Heart left ventricle (tissue), 16 donors: ENCODE data around the gene PTPRD. TPM values are rescaled to one million over a fixed set of nuclear protein-coding genes. Genes with fewer than 3 reads are reported as not detected.

Experiments used
- ATAC-seq, 4 donors: fragments of 200-7000 bp; cut with Tn5 transposase; one replicate each; pipeline ENCODE4 v1.9.1; 2020 to 2022; ENCODE audit warnings: moderate library complexity in 4 of 4, mild to moderate bottlenecking in 3 of 4, moderate number of reproducible peaks in 1 of 4
- DNase-seq, 5 donors: peaks; one replicate each; pipeline ENCODE4 v3.0.0-alpha.2; 2020
- H3K27ac ChIP-seq, 12 donors: fragments of 200-600 bp; sonication (generic) in 4 of 12; one replicate each; pipeline versions ENCODE4 v1.5.0 to v1.8.0; 2016 to 2022; ENCODE audit warnings: mild to moderate bottlenecking in 2 of 12
- H3K27me3 ChIP-seq, 9 donors: fragments of 200-600 bp; sonication (generic) in 2 of 9; one replicate each; pipeline versions ENCODE4 v1.5.1 to v1.8.0; 2016 to 2022; ENCODE audit warnings: mild to moderate bottlenecking in 3 of 9
- H3K36me3 ChIP-seq, 9 donors: fragments of 200-600 bp; sonication (generic) in 2 of 9; one replicate each; pipeline versions ENCODE4 v1.5.0 to v1.8.0; 2018 to 2022; ENCODE audit warnings: mild to moderate bottlenecking in 2 of 9
- H3K4me1 ChIP-seq, 12 donors: fragments of 200-600 bp; sonication (generic) in 4 of 12; one replicate each; pipeline versions ENCODE4 v1.5.0 to v1.8.0; 2016 to 2022; ENCODE audit warnings: mild to moderate bottlenecking in 3 of 12
- H3K4me3 ChIP-seq, 12 donors: fragments of 200-600 bp; sonication (generic) in 4 of 12; one replicate each; pipeline versions ENCODE4 v1.5.0 to v1.8.0; 2017 to 2022; ENCODE audit warnings: mild to moderate bottlenecking in 9 of 12, moderate library complexity in 4 of 12
- H3K9me3 ChIP-seq, 12 donors: fragments of 200-600 bp; sonication (generic) in 4 of 12; one replicate each; pipeline versions ENCODE4 v1.5.0 to v1.8.0; 2016 to 2022; ENCODE audit warnings: mild to moderate bottlenecking in 1 of 12
- POLR2A ChIP-seq, 2 donors: fragments of 450-650 bp; IDR thresholded peaks; one replicate each; pipeline ENCODE4 v1.6.1; 2017; ENCODE audit warnings: antibody characterized with exemption in 2 of 2, mild to moderate bottlenecking in 2 of 2, moderate library complexity in 2 of 2
- WGBS, 4 donors: extraction: QIAGEN DNeasy Blood & Tissue Kit in 2 of 4; methylation state at CpG; one replicate each; pipeline versions ENCODE4 v1.1.5 to v1.1.7; 2013 to 2018; 5-methylcytosine and 5-hydroxymethylcytosine counted together
- intact Hi-C, 10 donors: fragments of 100-400 bp; cut with DNase I; formaldehyde crosslinking; loops; one replicate each; pipeline versions ENCODE4 v1.11.1 to v1.14.2; 2022
- polyA plus RNA-seq, 2 donors: library from polyadenylated mRNA; stranded (reverse); fragments of 200-250 nt; gene quantifications; one replicate each; pipeline ENCODE4 v1.2.3, GENCODE V29; 2013
- total RNA-seq, 9 donors: library from RNA; depleted of rRNA in 2 of 9; stranded (reverse); fragments of >200 nt in 2 of 9; fragmentation: NEBNext Ultra II Directional in 3 of 9; extraction: Animal tissue kit (Norgen Biotek cat#: 25700) in 3 of 9; gene quantifications; one replicate each; pipeline versions ENCODE4 v1.1.0 to v1.2.4, GENCODE V29; 2016 to 2023
- TF ChIP-seq, protein P1 (sequence below), 12 donors: fragments of 200-600 bp; sonication (generic) in 4 of 12; IDR thresholded peaks; one replicate each; pipeline versions ENCODE4 v1.5.0 to v1.8.0; 2018 to 2022; ENCODE audit warnings: antibody characterized with exemption in 12 of 12, mild to moderate bottlenecking in 5 of 12
- donor health status: ischemic (EF 13 %, LVEDD 7.1; RV severe dilation, severe dysfunction).
- donor health status: healthy with polysubstance abuse.
- donor health status: DM: no; HTN: yes; CAD: no.
- donor health status: DM: no; HTN: no; CAD: no.
- donor health status: ischemic (EF 25% LVEDD 6.9; RV normal size, moderate dysfunction).
- donor health status: ischemic (EF 25% LVEDD 5.7; RV mildly dilated, moderate dysfunction).
- donor health status: healthy.
- donor health status: DM: yes; HTN: yes; CAD: no.
- donor health status: ischemic (EF 35%, LVEDD 5.7; RV mildly dilated, moderate dysfunction).
- donor health status: nonischemic (EF 11% LVEDD 7.7; RV severe dilation, severe dysfunction).
- donor health status: DM: yes; HTN: yes; CAD: no.
- donor health status: PGD.
- donor health status: ischemic (EF 29% LVEDD 5.4; RV normal size, mild dysfunction).
- donor health status: nonischemic (EF 23%, LVEDD 6.1; RV moderate dilation, normal function).

PTPRD gene
- total and polyA plus RNA-seq, 11 donors: 1.4 to 25.3 (median 15.1) TPM

DNA sequence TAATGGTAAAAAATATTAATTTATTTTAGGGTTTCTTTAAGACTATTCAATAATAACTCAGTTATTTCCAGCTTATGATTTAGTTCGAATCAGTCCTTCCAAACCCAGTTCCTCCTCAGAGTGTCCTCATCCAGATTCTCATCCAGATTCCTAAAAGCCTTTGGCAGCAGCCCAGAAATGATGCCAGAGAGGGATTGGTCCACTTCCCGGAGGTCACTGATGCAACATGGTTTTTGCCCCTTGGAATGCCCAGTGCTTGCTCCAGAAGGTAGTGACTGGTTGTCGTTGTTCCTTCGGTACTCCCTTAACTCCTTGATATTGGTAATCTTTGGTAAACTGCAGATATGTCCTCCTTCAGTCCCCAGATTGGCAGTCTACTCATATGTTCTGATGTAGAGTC, 2320.1 kb downstream of the PTPRD start:
- WGBS, 4 donors: 65 to 83% (median 80%) methylated on average over 4 of the region's 4 CpGs
- Histone ChIP-seq H3K27me3 (no peaks in the 10 kb centered on the region), H3K4me1 (no peaks in the 10 kb centered on the region), H3K27ac (no peak overlapping the region), H3K36me3 (no peaks in the 10 kb centered on the region), H3K9me3 (no peaks in the 10 kb centered on the region), H3K4me3 (no peak overlapping the region)
- DNase-seq: no peak
- ATAC-seq: no peak
- no peak for TF ChIP-seq POLR2A (IDR thresholded peaks at IDR 0.05)
- TF ChIP-seq, protein P1, sequence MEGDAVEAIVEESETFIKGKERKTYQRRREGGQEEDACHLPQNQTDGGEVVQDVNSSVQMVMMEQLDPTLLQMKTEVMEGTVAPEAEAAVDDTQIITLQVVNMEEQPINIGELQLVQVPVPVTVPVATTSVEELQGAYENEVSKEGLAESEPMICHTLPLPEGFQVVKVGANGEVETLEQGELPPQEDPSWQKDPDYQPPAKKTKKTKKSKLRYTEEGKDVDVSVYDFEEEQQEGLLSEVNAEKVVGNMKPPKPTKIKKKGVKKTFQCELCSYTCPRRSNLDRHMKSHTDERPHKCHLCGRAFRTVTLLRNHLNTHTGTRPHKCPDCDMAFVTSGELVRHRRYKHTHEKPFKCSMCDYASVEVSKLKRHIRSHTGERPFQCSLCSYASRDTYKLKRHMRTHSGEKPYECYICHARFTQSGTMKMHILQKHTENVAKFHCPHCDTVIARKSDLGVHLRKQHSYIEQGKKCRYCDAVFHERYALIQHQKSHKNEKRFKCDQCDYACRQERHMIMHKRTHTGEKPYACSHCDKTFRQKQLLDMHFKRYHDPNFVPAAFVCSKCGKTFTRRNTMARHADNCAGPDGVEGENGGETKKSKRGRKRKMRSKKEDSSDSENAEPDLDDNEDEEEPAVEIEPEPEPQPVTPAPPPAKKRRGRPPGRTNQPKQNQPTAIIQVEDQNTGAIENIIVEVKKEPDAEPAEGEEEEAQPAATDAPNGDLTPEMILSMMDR (IDR thresholded peaks at IDR 0.05): no peak
- intact Hi-C loops: no loop called here

DNA sequence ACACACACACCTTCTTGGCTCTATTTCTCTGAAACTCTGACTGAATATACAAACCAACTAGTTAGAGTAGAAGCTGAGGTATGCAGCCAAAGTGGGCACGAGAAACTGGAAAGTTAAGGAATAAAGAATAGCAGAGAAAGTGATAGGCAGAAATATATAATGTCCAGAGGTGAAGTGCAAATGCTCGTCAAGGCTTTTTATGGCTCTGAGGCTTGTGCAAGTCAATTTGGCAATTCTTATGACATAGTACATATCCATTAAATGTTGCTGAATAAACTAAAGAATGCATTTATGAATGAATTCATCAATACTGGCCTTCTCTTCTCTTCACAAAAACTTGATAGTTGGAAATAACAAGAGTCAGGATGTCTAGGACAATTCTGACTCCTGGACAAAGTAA, 2323.1 kb downstream of the PTPRD start:
- Histone ChIP-seq H3K4me1 (no peaks in the 10 kb centered on the region), H3K9me3 (no peaks in the 10 kb centered on the region), H3K36me3 (no peaks in the 10 kb centered on the region), H3K4me3 (no peak overlapping the region), H3K27ac (no peak overlapping the region), H3K27me3 (no peaks in the 10 kb centered on the region)
- DNase-seq (no peak), ATAC-seq (no peak)
- 75 to 82% (median 79%) methylated on average over 2 of the region's 2 CpGs for WGBS, 4 donors
- TF ChIP-seq, protein P1 (IDR thresholded peaks at IDR 0.05): no peak
- TF ChIP-seq POLR2A (IDR thresholded peaks at IDR 0.05): no peak
- intact Hi-C loops: no loop called here

DNA sequence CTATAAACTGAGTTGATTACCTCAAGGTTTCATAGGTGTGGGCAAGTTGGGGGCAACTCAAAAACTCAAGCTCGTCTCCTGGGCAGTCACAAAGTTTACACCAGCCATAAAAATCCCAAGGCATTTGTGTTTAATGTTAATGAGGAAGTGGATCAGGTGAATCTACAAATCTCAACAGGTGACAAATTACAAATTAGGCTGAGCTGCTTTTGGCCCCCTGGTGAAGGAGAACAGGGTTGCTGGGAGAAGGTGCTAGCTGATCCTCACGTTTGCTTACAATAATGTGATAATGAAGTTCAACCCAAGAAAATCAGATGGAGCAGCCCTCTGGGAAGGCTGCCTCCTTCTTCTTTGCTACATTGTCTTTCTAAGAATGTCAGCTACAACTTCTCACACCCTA, 2324.8 kb downstream of the PTPRD start:
- Histone ChIP-seq H3K27ac (no peak overlapping the region), H3K36me3 (no peaks in the 10 kb centered on the region), H3K9me3 (no peaks in the 10 kb centered on the region), H3K27me3 (no peaks in the 10 kb centered on the region), H3K4me1 (no peaks in the 10 kb centered on the region), H3K4me3 (no peak overlapping the region)
- no peak for DNase-seq
- intact Hi-C loops: no loop called here
- ATAC-seq: no peak
- TF ChIP-seq POLR2A (IDR thresholded peaks at IDR 0.05): no peak
- TF ChIP-seq, protein P1 (IDR thresholded peaks at IDR 0.05): no peak
- WGBS, 4 donors: 54 to 74% (median 65%) methylated on average over 2 of the region's 2 CpGs

DNA sequence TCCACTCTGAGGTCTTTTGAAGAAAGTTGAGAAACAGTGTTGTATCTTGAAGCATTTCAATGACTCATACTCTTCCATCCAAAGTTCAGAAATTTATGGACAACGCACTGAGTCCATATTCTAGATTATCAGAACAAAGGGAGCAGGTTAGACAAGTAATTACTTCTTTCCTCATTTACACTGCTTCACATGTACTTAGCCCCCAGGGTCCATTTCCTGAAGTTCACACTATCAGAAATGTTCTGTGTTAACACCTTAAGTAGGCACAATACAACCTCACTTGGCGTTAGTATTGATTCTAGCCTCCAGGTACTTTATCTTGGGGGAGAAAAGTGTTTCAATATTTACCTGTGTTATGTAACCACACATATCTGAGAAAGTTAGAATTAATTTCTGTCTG, 2325.3 kb downstream of the PTPRD start:
- TF ChIP-seq, protein P1 (IDR thresholded peaks at IDR 0.05): no peak
- no peak for TF ChIP-seq POLR2A (IDR thresholded peaks at IDR 0.05)
- ATAC-seq: no peak
- Histone ChIP-seq H3K4me1 (no peaks in the 10 kb centered on the region), H3K27ac (no peak overlapping the region), H3K4me3 (no peak overlapping the region), H3K9me3 (no peaks in the 10 kb centered on the region), H3K36me3 (no peaks in the 10 kb centered on the region), H3K27me3 (no peaks in the 10 kb centered on the region)
- 70 to 87% (median 80%) methylated on average over 2 of the region's 2 CpGs for WGBS, 4 donors
- intact Hi-C loops: no loop called here
- DNase-seq: no peak
